ENCODE results near the gene HP1BP3. TPM values are rescaled to one million over a fixed set of nuclear protein-coding genes. Genes with fewer than 3 reads are reported as not detected.

The HP1BP3 gene
- total RNA-seq, 1 donor from 2014 or later: 102 TPM

DNA sequence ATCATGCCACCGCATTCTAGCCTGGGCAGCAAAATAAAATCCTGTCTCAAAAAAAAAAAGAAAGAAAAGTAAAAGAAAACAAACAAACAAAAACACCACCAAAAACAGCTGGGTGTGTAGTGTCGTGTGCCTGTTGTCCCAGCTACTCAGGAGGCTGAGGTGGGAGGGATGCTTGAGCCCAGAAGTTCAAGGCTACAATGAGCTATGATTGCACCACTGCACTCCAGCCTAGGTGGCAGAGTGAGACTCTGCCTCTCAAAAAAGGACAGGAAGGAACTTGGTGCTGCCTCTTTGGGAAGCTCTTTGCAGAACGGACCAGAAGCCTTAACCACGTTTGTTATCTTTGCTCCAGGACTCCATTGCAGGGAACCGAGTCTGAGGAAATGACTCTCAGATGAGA, 80.3 kb downstream of the HP1BP3 start:
- H3K27me3 ChIP-seq (ENCODE audit: control insufficient read depth, insufficient read depth, low read length): no peaks in the 10 kb centered on the region
- DNase-seq (ENCODE audit: low read depth) (no peak), FAIRE-seq (peak; percentile 91)

GRCh38 chr1:20705203-20705755, 81.8 kb downstream of the HP1BP3 start:
- no peak for TF ChIP-seq CTCF (IDR thresholded peaks at IDR 0.05; ENCODE audit: insufficient read depth, low read length, severe bottlenecking)
- no peak overlapping the region for H3K4me3 ChIP-seq (ENCODE audit: low read depth, low read length)
- no peaks in the 10 kb centered on the region for H3K27me3 ChIP-seq (ENCODE audit: control insufficient read depth, insufficient read depth, low read length)
- DNase-seq (ENCODE audit: low read depth): no peak
- no peaks in the 10 kb centered on the region for H3K36me3 ChIP-seq (ENCODE audit: control insufficient read depth, insufficient read depth, low read length)
- no peak for FAIRE-seq

More for the DNA sequence above, 80.3 kb downstream of the HP1BP3 start:
- H3K4me3 ChIP-seq (ENCODE audit: low read depth, low read length): no peak overlapping the region
- no peaks in the 10 kb centered on the region for H3K36me3 ChIP-seq (ENCODE audit: control insufficient read depth, insufficient read depth, low read length)
- TF ChIP-seq CTCF (IDR thresholded peaks at IDR 0.05; ENCODE audit: insufficient read depth, low read length, severe bottlenecking): no peak

- H3K36me3 ChIP-seq (ENCODE audit: control insufficient read depth, insufficient read depth, low read length): no peaks in the 10 kb centered on the region
- no peak for TF ChIP-seq CTCF (IDR thresholded peaks at IDR 0.05; ENCODE audit: insufficient read depth, low read length, severe bottlenecking)
- no peaks in the 10 kb centered on the region for H3K27me3 ChIP-seq (ENCODE audit: control insufficient read depth, insufficient read depth, low read length)
- FAIRE-seq (no peak), DNase-seq (ENCODE audit: low read depth) (no peak)
- H3K4me3 ChIP-seq (ENCODE audit: low read depth, low read length): no peak overlapping the region
Measured at GRCh38 chr1:20704390-20705202, 82.5 kb downstream of the HP1BP3 start.

GRCh38 chr1:20703124-20703756, 83.9 kb downstream of the HP1BP3 start:
- no peak overlapping the region for H3K4me3 ChIP-seq (ENCODE audit: low read depth, low read length)
- TF ChIP-seq CTCF (IDR thresholded peaks at IDR 0.05; ENCODE audit: insufficient read depth, low read length, severe bottlenecking): no peak
- H3K27me3 ChIP-seq (ENCODE audit: control insufficient read depth, insufficient read depth, low read length): no peaks in the 10 kb centered on the region
- H3K36me3 ChIP-seq (ENCODE audit: control insufficient read depth, insufficient read depth, low read length): no peaks in the 10 kb centered on the region
- FAIRE-seq (no peak), DNase-seq (ENCODE audit: low read depth) (no peak)

DNA sequence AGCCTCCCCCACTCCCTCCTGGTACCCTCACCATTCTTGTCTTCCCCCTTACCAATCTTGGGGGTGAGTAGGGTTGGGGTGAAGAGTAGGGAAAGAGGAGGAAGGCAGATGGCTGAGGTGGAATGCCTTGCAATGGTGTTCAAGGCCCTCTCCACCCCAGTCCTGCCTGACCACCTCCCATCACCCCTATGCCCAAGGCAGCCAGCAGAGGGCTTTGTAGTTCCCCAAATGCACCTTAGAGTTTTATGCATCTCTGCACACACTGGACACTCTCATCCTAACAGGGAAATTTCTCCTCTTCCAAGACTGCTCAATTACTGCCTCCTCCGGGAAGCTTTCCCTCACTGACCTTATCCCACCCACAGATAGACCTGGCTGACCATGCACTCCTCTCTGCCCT, 84.7 kb downstream of the HP1BP3 start:
- FAIRE-seq (no peak), DNase-seq (ENCODE audit: low read depth) (peak; percentile 15)
- Histone ChIP-seq H3K4me3 (ENCODE audit: low read depth, low read length) (no peak overlapping the region), H3K27me3 (ENCODE audit: control insufficient read depth, insufficient read depth, low read length) (no peaks in the 10 kb centered on the region), H3K36me3 (ENCODE audit: control insufficient read depth, insufficient read depth, low read length) (no peaks in the 10 kb centered on the region)
- peak; percentile 58 for TF ChIP-seq CTCF (IDR thresholded peaks at IDR 0.05; ENCODE audit: insufficient read depth, low read length, severe bottlenecking)
